Activated naive CD8-positive, alpha-beta T cell (primary cell): ENCODE data around the gene ZNF367.

Experiments
- H3K27ac Mint-ChIP-seq: one replicate; pipeline ENCODE4 v1.8.0; 2021; ENCODE audit warnings: mixed read lengths
- H3K27me3 Mint-ChIP-seq: one replicate; pipeline ENCODE4 v1.8.0; 2021; ENCODE audit warnings: mixed read lengths
- H3K36me3 Mint-ChIP-seq: one replicate; pipeline ENCODE4 v1.8.0; 2021; ENCODE audit warnings: mixed read lengths
- H3K4me1 Mint-ChIP-seq: one replicate; pipeline ENCODE4 v1.8.0; 2021; ENCODE audit warnings: low read depth, mixed read lengths
- H3K4me3 Mint-ChIP-seq: one replicate; pipeline ENCODE4 v1.8.0; 2021; ENCODE audit warnings: mild to moderate bottlenecking, mixed read lengths
- H3K9me3 Mint-ChIP-seq: one replicate; pipeline ENCODE4 v1.8.0; 2021; ENCODE audit warnings: low read depth, mixed read lengths

ZNF367 gene

GRCh38 chr9:96395964-96396363, 22.2 kb downstream of the ZNF367 start:
- Mint-ChIP-seq H3K9me3 (no peaks in the 10 kb centered on the region), H3K4me3 (no peak overlapping the region), H3K27ac (no peak overlapping the region), H3K36me3 (peaks cover 20% of the 10 kb centered on the region), H3K27me3 (no peaks in the 10 kb centered on the region), H3K4me1 (peaks cover 33% of the 10 kb centered on the region)

DNA sequence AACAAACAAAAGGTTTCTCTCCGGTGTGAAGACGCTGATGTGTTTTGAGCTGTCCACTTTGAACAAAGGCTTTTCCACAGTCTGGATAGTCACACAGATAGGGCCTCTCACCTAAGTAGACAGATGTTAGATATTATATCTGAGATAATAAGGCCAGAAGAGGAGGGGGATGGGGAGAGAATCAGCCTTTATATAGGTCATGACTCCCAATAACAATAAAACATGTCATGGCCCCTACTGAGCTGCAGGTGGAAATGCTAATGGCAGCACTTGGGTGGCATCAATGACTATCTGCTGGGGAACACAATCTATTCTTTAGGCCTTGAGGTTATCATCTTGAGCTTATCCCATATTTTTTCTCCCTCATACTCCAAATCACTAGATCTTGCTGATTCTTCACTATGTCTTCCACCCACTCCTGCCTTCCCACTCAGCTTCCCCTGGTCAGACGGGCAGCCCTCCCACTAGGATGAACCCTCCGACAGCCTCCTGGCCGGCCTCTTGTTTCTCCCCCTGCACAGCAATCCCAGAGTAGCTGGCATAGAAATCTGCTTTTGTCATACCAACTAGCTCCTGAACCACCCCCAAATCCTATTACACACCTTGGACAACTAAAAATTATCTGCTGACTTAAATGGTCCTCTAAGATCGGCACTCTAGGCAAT, 23.2 kb downstream of the ZNF367 start:
- H3K27me3 Mint-ChIP-seq = no peaks in the 10 kb centered on the region
- no peaks in the 10 kb centered on the region for H3K9me3 Mint-ChIP-seq
- H3K4me3 Mint-ChIP-seq = no peak overlapping the region
- no peak overlapping the region for H3K27ac Mint-ChIP-seq
- peaks cover 18% of the 10 kb centered on the region for H3K36me3 Mint-ChIP-seq
- H3K4me1 Mint-ChIP-seq = peaks cover 26% of the 10 kb centered on the region

DNA sequence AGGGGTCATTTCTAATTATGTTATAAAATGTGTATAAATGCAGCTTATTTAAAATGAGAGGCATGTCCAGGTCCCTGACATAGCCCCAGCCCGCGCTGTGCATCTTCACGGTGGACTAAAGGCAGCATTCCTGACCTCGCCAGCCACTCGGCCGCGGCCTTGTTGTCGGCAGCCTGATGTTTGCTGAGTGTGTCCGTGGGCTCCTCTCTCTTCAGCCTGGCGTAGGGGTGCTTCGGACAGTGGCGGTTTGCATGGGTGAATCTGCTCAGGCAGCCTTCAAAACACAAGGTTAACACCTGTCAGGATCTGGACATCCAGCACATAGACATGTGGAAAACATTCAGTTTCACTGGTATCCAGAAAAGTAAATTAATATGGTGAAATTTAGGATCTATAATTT, 25.9 kb downstream of the ZNF367 start:
- Mint-ChIP-seq H3K9me3 (no peaks in the 10 kb centered on the region), H3K27ac (no peak overlapping the region), H3K27me3 (no peaks in the 10 kb centered on the region), H3K4me1 (peaks cover 4% of the 10 kb centered on the region), H3K4me3 (no peak overlapping the region), H3K36me3 (peaks cover 15% of the 10 kb centered on the region)

GRCh38 chr9:96391021-96391765, 27.0 kb downstream of the ZNF367 start:
- Mint-ChIP-seq H3K4me1 (peaks cover 3% of the 10 kb centered on the region), H3K9me3 (no peaks in the 10 kb centered on the region), H3K27me3 (no peaks in the 10 kb centered on the region), H3K27ac (peak overlapping the region; percentile 42), H3K36me3 (peaks cover 13% of the 10 kb centered on the region), H3K4me3 (no peak overlapping the region)

DNA sequence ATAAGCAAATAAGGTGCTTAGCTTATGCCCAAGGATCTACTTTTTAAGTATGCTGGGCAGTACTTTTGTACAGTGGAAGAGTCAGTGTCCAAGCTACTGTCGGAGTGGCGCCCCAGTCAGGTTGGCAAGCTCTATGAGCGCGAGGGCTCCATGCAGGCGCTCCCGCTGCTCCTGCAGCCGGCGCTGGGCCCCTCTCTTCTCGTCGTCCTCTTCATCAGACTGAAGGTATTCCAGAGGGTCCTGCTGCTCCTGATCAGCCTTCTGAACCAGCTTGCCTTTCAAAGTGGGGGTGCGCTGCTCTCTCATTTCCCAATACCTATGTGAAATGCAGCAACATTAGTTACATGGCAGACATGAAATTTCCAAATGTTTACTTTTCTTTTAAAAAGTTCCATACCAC, 30.0 kb downstream of the ZNF367 start:
- peaks cover 8% of the 10 kb centered on the region for H3K36me3 Mint-ChIP-seq

GRCh38 chr9:96386157-96386556, 32.0 kb downstream of the ZNF367 start:
- H3K9me3 Mint-ChIP-seq = no peaks in the 10 kb centered on the region

More for the DNA sequence above, 30.0 kb downstream of the ZNF367 start:
- Mint-ChIP-seq H3K4me3 (no peak overlapping the region), H3K4me1 (peaks cover 11% of the 10 kb centered on the region), H3K27me3 (no peaks in the 10 kb centered on the region), H3K27ac (no peak overlapping the region), H3K9me3 (no peaks in the 10 kb centered on the region)

GRCh38 chr9:96383165-96383942, 34.8 kb downstream of the ZNF367 start, which contains the start of gene SLC35D2:
TSS of gene SLC35D2 (minus strand) at chr9:96383711. CDS start at chr9:96383634, 77 bp downstream.
- Mint-ChIP-seq H3K27ac (peak within 1 kb of the TSS; percentile 82), H3K4me1 (peaks cover 39% of the 10 kb centered on the region), H3K4me3 (peak within 1 kb of the TSS; percentile 89), H3K36me3 (peaks cover 5% of the 10 kb centered on the region), H3K9me3 (no peaks in the 10 kb centered on the region), H3K27me3 (no peaks in the 10 kb centered on the region)

More at GRCh38 chr9:96386157-96386556, 32.0 kb downstream of the ZNF367 start:
- Mint-ChIP-seq H3K4me1 (peaks cover 27% of the 10 kb centered on the region), H3K4me3 (no peak overlapping the region), H3K27me3 (no peaks in the 10 kb centered on the region), H3K36me3 (peaks cover 8% of the 10 kb centered on the region), H3K27ac (no peak overlapping the region)

GRCh38 chr9:96382839-96383164, 35.4 kb downstream of the ZNF367 start:
- Mint-ChIP-seq H3K36me3 (peaks cover 5% of the 10 kb centered on the region), H3K27me3 (no peaks in the 10 kb centered on the region), H3K9me3 (no peaks in the 10 kb centered on the region), H3K27ac (no peak overlapping the region), H3K4me3 (peak overlapping the region; percentile 84), H3K4me1 (peaks cover 39% of the 10 kb centered on the region)

GRCh38 chr9:96382175-96382574, 36.0 kb downstream of the ZNF367 start:
- Mint-ChIP-seq H3K27me3 (no peaks in the 10 kb centered on the region), H3K4me3 (peak overlapping the region; percentile 84), H3K27ac (no peak overlapping the region), H3K4me1 (peaks cover 45% of the 10 kb centered on the region), H3K9me3 (no peaks in the 10 kb centered on the region), H3K36me3 (peaks cover 9% of the 10 kb centered on the region)

GRCh38 chr9:96381696-96382095, 36.5 kb downstream of the ZNF367 start:
- Mint-ChIP-seq H3K36me3 (peaks cover 9% of the 10 kb centered on the region), H3K4me1 (peaks cover 45% of the 10 kb centered on the region), H3K4me3 (peak overlapping the region; percentile 51), H3K9me3 (no peaks in the 10 kb centered on the region), H3K27ac (peak overlapping the region; percentile 68), H3K27me3 (no peaks in the 10 kb centered on the region)

- Mint-ChIP-seq H3K36me3 (peaks cover 9% of the 10 kb centered on the region), H3K9me3 (no peaks in the 10 kb centered on the region), H3K4me3 (peak overlapping the region; percentile 2), H3K27ac (no peak overlapping the region), H3K4me1 (peaks cover 45% of the 10 kb centered on the region), H3K27me3 (no peaks in the 10 kb centered on the region)
These were observed 37.0 kb downstream of the ZNF367 start for GRCh38 chr9:96381125-96381524.

DNA sequence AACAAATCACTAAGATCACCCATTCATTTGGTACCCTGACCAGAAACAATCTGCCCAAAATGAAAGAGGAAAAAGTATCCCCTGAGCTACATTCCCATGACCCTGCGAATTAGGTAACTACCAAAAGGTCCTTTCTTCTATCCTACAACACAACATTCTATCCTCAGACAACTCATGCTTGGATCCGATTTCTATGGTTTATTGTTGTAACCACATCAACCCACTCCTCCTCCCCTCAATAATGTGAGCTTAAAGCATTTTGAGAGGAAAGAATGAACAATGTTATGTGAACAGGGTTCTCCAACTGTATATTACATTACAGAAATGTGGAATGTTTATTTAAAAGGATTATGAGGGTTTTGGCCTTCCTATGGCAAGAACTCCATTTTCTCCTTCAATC, 38.7 kb downstream of the ZNF367 start:
- Mint-ChIP-seq H3K4me1 (peaks cover 44% of the 10 kb centered on the region), H3K36me3 (peaks cover 11% of the 10 kb centered on the region), H3K27ac (no peak overlapping the region), H3K27me3 (no peaks in the 10 kb centered on the region), H3K4me3 (no peak overlapping the region), H3K9me3 (no peaks in the 10 kb centered on the region)

- Mint-ChIP-seq H3K27me3 (no peaks in the 10 kb centered on the region), H3K4me1 (peaks cover 38% of the 10 kb centered on the region), H3K4me3 (no peak overlapping the region), H3K27ac (no peak overlapping the region), H3K9me3 (no peaks in the 10 kb centered on the region), H3K36me3 (peaks cover 11% of the 10 kb centered on the region)
These were observed 40.0 kb downstream of the ZNF367 start for GRCh38 chr9:96378187-96378586.

DNA sequence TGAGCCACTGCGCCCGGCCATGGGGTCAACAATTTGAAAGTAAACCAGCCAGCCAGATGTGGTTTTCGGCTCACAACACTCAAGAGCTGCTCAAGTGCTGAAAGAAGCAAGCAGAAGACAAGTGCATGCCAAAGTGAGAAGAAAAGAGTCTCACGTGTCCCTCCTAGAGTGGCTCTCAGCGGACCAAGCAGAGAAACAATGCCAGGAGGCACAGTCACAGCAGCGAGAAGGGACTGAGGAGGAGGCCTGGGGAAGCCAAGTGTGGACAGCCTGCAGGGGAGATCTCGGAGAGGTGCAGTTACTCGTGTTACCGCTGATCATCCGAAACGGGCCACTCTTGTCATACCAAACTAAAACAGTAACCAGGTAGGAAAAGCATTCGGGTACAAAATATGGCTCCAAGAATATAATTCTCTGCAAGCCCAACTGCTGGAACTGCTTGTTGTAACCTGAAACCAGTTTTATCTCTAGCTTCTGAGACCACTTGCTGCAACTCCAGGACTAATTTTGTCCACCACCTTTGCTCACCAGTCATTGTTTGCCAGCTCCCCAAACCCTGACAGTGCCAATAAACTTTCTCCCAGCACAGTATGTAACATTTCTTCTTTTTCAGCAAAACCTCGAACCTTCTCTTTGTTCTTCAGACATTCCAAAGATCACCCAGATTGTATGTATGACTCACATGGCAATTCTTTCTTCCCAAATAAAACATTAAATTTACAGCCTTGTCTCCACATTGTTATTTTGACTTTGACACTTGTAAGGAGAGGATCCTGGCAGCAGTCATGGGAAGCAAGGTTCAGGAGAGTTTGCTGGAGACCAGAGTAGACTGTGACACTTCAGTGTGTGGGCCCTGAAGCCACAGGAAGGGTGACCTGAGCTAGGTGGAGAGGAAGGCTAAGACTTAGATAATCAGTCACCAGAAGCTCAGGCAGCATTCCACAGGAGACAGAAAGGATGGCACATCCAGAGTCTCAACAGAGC, 41.0 kb downstream of the ZNF367 start:
- H3K27ac Mint-ChIP-seq = peak overlapping the region; percentile 55
- H3K4me1 Mint-ChIP-seq = peaks cover 29% of the 10 kb centered on the region
- H3K36me3 Mint-ChIP-seq = peaks cover 11% of the 10 kb centered on the region
- no peaks in the 10 kb centered on the region for H3K9me3 Mint-ChIP-seq
- no peaks in the 10 kb centered on the region for H3K27me3 Mint-ChIP-seq
- H3K4me3 Mint-ChIP-seq = no peak overlapping the region
